Natural killer cell (primary cell): ENCODE data around the gene LRP1B. TPM values are rescaled to one million over a fixed set of nuclear protein-coding genes. Genes with fewer than 3 reads are reported as not detected.

Source experiments
- ATAC-seq, 3 donors: fragments of 150-1000 bp in 2 of 3; fragments of 200-7000 bp in 1 of 3; cut with Tn5 transposase; 1 replicate in 1 of 3; 2 replicates in 2 of 3; pipeline ENCODE4 v1.10.0; 2021; ENCODE audit warnings: mild to moderate bottlenecking in 2 of 3, moderate library complexity in 2 of 3
- DNase-seq, 2 donors: peaks; one replicate each; pipeline versions ENCODE4 v3.0.0 to v3.0.0-alpha.2; 2013 to 2021; ENCODE audit warnings: mixed read lengths in 1 of 2
- H3K27ac ChIP-seq: one replicate; pipeline ENCODE4 v1.5.1; 2013; ENCODE audit warnings: mild to moderate bottlenecking, low read length
- H3K27me3 ChIP-seq: one replicate; pipeline ENCODE4 v1.6.1; 2013; ENCODE audit warnings: low read length; ENCODE audit not compliant: control insufficient read depth, insufficient read depth
- H3K36me3 ChIP-seq: one replicate; pipeline ENCODE4 v1.6.1; 2013; ENCODE audit warnings: low read length; ENCODE audit not compliant: control insufficient read depth, insufficient read depth
- H3K4me1 ChIP-seq: one replicate; pipeline ENCODE4 v1.6.1; 2013; ENCODE audit warnings: low read length; ENCODE audit not compliant: control insufficient read depth, insufficient read depth
- H3K4me3 ChIP-seq: one replicate; pipeline ENCODE4 v1.5.1; 2013; ENCODE audit warnings: low read length
- H3K9me3 ChIP-seq: one replicate; pipeline ENCODE4 v1.6.1; 2013; ENCODE audit warnings: low read length; ENCODE audit not compliant: control insufficient read depth, insufficient read depth
- H3K27ac Mint-ChIP-seq, 2 donors: one replicate each; pipeline ENCODE4 v1.8.0; 2022; ENCODE audit warnings: mild to moderate bottlenecking in 2 of 2, mixed read lengths in 2 of 2, moderate library complexity in 1 of 2
- H3K27me3 Mint-ChIP-seq, 2 donors: one replicate each; pipeline ENCODE4 v1.8.0; 2022; ENCODE audit warnings: low read depth in 2 of 2, mixed read lengths in 2 of 2
- H3K36me3 Mint-ChIP-seq: one replicate; pipeline ENCODE4 v1.8.0; 2022; ENCODE audit warnings: mixed read lengths
- H3K4me1 Mint-ChIP-seq, 2 donors: one replicate each; pipeline ENCODE4 v1.8.0; 2022; ENCODE audit warnings: mixed read lengths in 2 of 2
- H3K4me3 Mint-ChIP-seq: one replicate; pipeline ENCODE4 v1.8.0; 2022; ENCODE audit warnings: mild to moderate bottlenecking, moderate library complexity, mixed read lengths
- H3K9me3 Mint-ChIP-seq, 2 donors: one replicate each; pipeline ENCODE4 v1.8.0; 2022; ENCODE audit warnings: mixed read lengths in 2 of 2
- CTCF ChIP-seq: fragments of 200-600 bp; IDR thresholded peaks from one replicate; pipeline ENCODE4 v1.8.0; 2022; ENCODE audit warnings: antibody characterized with exemption
- WGBS: methylation state at CpG from one replicate; pipeline ENCODE4 v1.1.7; 2013; ENCODE audit warnings: missing lambda C conversion rate; ENCODE audit not compliant: insufficient coverage; 5-methylcytosine and 5-hydroxymethylcytosine counted together
- intact Hi-C: fragments of 100-400 bp; cut with micrococcal nuclease; formaldehyde crosslinking; loops from one replicate; pipeline ENCODE4 v1.14.2; 2022
- total RNA-seq, 4 donors: library from RNA; stranded (reverse); fragments of 120-200 nt in 1 of 4; gene quantifications; one replicate each; pipeline versions ENCODE4 v1.2.3 to v1.2.4, GENCODE V29; 2013 to 2022

LRP1B gene
- total RNA-seq, 3 donors from 2014 or later (not counting 1 experiment from before 2014, with no cell fraction given), result 0.05 TPM; not detected in 2

GRCh38 chr2:141501752-141502151 is 629.1 kb downstream of the LRP1B start:
- Histone ChIP-seq H3K4me1 (no peaks in the 10 kb centered on the region), H3K9me3 (no peaks in the 10 kb centered on the region), H3K36me3 (no peaks in the 10 kb centered on the region), H3K27ac (no peak overlapping the region), H3K4me3 (no peak overlapping the region), H3K27me3 (no peaks in the 10 kb centered on the region)
- ATAC-seq, result no peak
- intact Hi-C loops, result no loop called here
- peaks cover 0 to 10% of the 10 kb centered on the region in 2 donors for H3K9me3 Mint-ChIP-seq
- H3K27me3 Mint-ChIP-seq, result no peaks in the 10 kb centered on the region
- no peaks in the 10 kb centered on the region for H3K36me3 Mint-ChIP-seq
- H3K4me1 Mint-ChIP-seq, result peaks cover 11 to 23% of the 10 kb centered on the region in 2 donors
- DNase-seq, result no peak
- no CpG with 5 or more reads among the region's 1 CpG for WGBS
- no peak for TF ChIP-seq CTCF
- H3K4me3 Mint-ChIP-seq, result no peak overlapping the region
- H3K27ac Mint-ChIP-seq, result no peak overlapping the region

GRCh38 chr2:141499123-141499522 is 631.7 kb downstream of the LRP1B start:
- Mint-ChIP-seq H3K4me1 (peaks cover 16 to 23% of the 10 kb centered on the region in 2 donors), H3K27ac (no peak overlapping the region)

GRCh38 chr2:141498561-141498960 is 632.3 kb downstream of the LRP1B start:
- H3K9me3 Mint-ChIP-seq, result peaks cover 0 to 9% of the 10 kb centered on the region in 2 donors
- H3K27ac Mint-ChIP-seq, result no peak overlapping the region
- H3K27ac ChIP-seq, result no peak overlapping the region
- no peaks in the 10 kb centered on the region for H3K9me3 ChIP-seq
- no peak overlapping the region for H3K4me3 Mint-ChIP-seq
- no peak overlapping the region for H3K4me3 ChIP-seq
- no peaks in the 10 kb centered on the region for H3K27me3 Mint-ChIP-seq
- H3K36me3 Mint-ChIP-seq, result no peaks in the 10 kb centered on the region
- peaks cover 16 to 23% of the 10 kb centered on the region in 2 donors for H3K4me1 Mint-ChIP-seq
- H3K4me1 ChIP-seq, result no peaks in the 10 kb centered on the region
- ATAC-seq, result no peak
- WGBS, result 70% methylated on average over 1 of the region's 1 CpG
- H3K36me3 ChIP-seq, result no peaks in the 10 kb centered on the region
- H3K27me3 ChIP-seq, result no peaks in the 10 kb centered on the region
- no peak for DNase-seq
- intact Hi-C loops, result no loop called here
- no peak for TF ChIP-seq CTCF

More at GRCh38 chr2:141499123-141499522, 631.7 kb downstream of the LRP1B start:
- intact Hi-C loops, result no loop called here
- no peaks in the 10 kb centered on the region for H3K27me3 ChIP-seq
- no peaks in the 10 kb centered on the region for H3K36me3 ChIP-seq
- 55% methylated on average over 6 of the region's 6 CpGs for WGBS
- H3K27me3 Mint-ChIP-seq, result no peaks in the 10 kb centered on the region
- DNase-seq (no peak), ATAC-seq (peak in 1 of 3 donors; percentile 46)
- H3K4me3 Mint-ChIP-seq, result no peak overlapping the region
- H3K9me3 ChIP-seq, result no peaks in the 10 kb centered on the region
- no peaks in the 10 kb centered on the region for H3K4me1 ChIP-seq
- H3K27ac ChIP-seq, result no peak overlapping the region
- no peak for TF ChIP-seq CTCF
- no peak overlapping the region for H3K4me3 ChIP-seq
- no peaks in the 10 kb centered on the region for H3K36me3 Mint-ChIP-seq
- H3K9me3 Mint-ChIP-seq, result peaks cover 0 to 10% of the 10 kb centered on the region in 2 donors

GRCh38 chr2:141497272-141497671 is 633.5 kb downstream of the LRP1B start:
- H3K4me1 Mint-ChIP-seq, result peaks cover 16 to 23% of the 10 kb centered on the region in 2 donors

More at GRCh38 chr2:141497272-141497671, 633.5 kb downstream of the LRP1B start:
- no peaks in the 10 kb centered on the region for H3K9me3 ChIP-seq
- ATAC-seq (peak in 2 of 3 donors; percentile 34 to 38), DNase-seq (no peak)
- TF ChIP-seq CTCF, result no peak
- H3K27me3 ChIP-seq, result no peaks in the 10 kb centered on the region
- H3K9me3 Mint-ChIP-seq, result peaks cover 0 to 9% of the 10 kb centered on the region in 2 donors
- no peaks in the 10 kb centered on the region for H3K36me3 ChIP-seq
- no peak overlapping the region for H3K4me3 ChIP-seq
- H3K27ac ChIP-seq, result no peak overlapping the region
- H3K4me1 ChIP-seq, result no peaks in the 10 kb centered on the region
- WGBS, result 0% methylated on average over 1 of the region's 4 CpGs
- no peaks in the 10 kb centered on the region for H3K36me3 Mint-ChIP-seq
- H3K4me3 Mint-ChIP-seq, result no peak overlapping the region
- peak overlapping the region in 1 of 2 donors; percentile 15 for H3K27ac Mint-ChIP-seq
- no peaks in the 10 kb centered on the region for H3K27me3 Mint-ChIP-seq
- intact Hi-C loops, result no loop called here
